Suppressor macrophage treated with lipopolysaccharide for 4 hours (primary cell): Measurements from ENCODE around the gene HLA-E.
A peak's percentile ranks its signal among the peaks of the same experiment; 100 is the strongest.
"Not testable (repeated sequence)": the region's sequence is repeated elsewhere in the genome, so short reads cannot be mapped to it uniquely, and the experiment has no call there.

ENCODE experiments used
- DNase-seq: peaks from one replicate; pipeline ENCODE4 v3.0.0-alpha.2; 2020

HLA-E gene

DNA sequence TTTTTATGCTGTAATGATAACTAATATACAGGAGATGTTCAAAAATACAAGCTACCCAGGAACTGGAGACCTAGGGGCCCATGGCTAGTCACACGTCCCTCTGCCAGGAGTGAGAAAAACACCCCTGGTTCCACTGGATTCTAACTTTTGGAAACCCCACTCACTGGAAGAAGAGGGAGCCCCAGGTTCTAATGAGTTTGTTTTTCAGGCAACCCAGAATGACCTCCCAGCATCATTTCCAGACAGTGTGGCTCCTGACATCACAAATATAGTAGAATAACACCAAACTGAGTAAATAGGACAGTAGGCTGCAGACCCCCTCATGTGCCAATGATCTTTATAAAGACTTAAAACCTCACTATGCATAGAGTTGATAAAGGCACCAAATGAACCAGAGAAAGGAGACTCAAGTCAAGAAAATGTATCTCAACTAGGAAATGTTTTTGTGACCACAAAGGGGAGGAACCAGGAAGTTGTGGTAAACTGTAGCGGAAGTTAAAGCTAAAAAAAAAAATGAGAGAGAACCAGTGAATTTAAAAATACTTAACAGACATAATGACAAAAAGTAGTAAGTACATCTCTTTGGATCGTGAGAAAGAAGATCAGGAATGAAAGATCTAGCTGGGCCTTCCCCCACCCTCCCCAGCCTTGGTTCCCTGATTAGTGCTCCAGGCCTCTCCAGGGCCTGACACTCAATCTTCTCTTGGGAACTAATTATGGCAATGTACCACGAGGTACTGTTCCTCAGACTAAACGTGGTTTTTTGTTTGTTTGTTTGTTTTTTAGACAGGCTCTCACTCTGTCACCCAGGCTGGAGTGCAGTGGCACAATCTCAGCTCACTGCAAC, 19.8 kb downstream of the HLA-E start:
- DNase-seq = peak; percentile 62

DNA sequence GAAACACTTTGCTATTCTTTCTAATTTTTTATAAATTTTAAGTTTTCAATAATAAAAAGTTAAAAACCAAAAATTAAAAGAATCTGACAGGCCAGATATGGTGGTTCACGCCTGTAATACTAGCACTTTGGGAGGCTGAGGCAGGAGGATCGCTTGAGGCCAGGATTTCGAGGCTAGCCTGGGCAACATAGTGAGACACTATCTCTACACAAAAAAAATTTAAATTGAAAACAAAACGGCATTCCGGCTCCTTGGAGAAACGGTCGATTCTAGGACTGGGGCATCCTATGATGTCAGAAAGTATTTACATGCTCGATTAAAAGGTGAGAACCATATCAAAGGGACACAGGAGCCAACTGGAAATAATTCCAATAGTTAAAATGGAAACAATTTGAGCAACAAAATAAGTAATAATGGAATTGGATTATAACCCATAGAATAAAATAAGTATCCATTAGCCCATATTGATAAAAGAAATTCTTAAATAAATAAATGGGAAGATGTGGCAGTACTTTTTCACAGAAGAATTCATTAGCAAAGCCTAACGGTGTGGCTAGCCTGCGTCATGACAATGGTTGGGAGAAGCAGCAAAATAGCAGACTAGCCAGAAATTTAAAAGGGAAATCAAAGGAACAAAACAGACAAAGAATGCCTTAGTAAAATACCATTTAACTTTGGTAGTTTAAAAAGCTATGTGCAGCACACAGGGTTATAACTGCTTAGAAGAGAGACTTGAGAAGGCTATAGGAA, 21.3 kb downstream of the HLA-E start:
- no peak for DNase-seq

DNA sequence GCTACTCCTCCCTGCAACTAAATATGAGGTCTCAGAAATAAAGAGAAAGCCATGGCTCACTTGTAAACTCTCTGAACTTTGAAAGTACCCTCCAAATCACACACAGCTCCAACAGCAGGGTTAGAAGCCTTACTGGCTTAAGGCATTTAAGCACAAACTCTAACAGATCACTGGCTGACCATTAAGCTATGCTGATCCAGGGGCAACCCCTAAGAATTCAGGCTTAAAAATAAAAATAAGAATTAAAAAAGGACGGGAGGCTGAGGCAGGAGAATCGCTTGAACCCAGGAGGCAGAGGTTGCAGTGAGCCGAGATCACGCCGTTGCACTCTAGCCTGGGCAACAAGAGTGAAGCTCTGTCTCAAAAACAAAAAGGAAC, 21.8 kb downstream of the HLA-E start:
- DNase-seq = no peak

DNA sequence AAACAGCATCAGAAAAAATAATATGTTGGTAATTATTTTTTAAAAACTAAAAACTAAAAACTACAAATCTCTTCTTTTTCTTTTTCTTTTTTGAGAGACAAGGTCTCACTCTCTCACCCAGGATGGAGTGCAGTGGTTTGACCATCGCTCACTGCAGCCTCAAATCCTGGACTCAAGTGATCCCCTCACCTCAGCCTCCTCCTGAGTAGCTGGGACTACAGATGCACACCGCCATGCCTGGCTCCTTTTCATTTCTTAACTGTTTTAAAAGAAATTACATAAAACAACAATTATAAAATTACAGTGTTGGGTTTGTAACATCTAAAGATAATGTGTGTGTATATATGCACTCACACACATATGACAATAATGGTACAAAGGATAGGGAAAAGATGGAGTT, 24.1 kb downstream of the HLA-E start:
- no peak for DNase-seq

DNA sequence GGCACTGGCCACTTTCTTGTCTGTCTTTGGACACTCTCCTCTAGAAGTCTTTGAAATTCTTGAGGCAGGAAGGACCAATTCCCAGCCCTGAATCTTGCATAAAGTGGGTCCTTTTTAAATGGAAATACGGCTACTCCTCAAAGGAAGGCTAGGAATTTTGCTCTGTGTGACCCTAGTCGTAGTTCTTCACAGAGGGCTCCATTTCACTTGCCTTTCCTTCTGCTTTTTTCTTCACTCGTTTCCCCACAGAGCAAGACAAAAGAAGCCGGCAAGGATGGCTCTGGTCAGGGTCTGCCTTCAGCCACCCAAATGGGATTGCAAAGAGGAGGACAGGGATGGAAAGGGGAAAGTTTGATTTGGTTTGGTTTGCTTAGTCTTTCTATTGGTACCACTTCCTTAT, 25.8 kb downstream of the HLA-E start:
- DNase-seq = no peak

DNA sequence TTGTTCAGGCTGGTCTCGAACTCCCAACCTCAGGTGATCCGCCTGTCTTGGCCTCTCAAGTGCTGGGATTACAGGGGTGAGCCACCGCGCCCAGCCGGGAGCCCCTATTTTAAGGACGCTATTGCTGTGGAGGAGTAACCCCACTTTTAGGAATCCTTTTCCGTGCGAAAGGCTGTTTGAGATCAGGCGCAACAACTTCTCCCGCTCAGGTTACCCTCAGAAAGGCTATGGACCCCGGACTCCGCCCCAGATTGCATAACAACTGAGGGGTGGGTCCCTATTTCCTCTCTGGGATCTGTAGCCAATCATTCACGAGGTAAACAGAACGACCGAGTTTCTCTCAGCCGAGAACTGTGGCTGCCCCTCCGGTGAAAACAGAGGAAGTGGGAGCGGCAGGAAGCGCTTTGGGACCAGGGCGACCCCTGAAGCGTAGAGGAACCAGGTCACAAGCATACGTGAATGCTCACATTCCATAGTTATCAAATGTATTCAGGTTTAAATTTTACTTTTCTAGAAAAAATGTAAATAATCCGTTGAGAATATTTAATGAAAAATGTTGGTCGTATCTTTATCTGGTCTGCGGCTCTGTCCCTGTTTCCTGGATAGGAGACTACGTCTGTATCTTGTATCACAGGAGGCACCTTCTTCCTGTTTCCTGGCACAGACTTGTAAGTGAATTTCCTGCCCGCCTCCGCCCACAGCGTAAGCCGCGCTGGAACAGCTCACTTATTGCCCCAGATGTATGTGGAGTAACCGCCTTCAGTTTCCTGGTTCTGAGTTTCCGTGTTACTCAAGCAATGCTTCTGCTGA, 26.8 kb downstream of the HLA-E start:
- DNase-seq = peak; percentile 99

DNA sequence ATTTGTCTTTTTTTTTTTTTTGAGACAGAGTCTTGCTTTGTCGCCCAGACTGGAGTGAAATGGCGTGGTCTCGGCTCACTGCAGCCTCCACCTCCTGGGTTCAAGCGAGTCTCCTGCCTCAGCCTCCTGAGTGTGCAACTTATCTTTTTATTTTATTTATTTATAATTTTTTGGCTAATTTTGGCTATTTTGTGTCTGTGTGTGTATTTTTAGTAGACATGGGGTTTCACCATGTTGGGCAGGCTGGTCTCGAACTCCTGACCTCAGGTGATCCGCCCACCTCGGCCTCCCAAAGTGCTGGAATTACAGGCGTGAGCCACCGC, 27.4 kb downstream of the HLA-E start:
- DNase-seq = not testable (repeated sequence)

DNA sequence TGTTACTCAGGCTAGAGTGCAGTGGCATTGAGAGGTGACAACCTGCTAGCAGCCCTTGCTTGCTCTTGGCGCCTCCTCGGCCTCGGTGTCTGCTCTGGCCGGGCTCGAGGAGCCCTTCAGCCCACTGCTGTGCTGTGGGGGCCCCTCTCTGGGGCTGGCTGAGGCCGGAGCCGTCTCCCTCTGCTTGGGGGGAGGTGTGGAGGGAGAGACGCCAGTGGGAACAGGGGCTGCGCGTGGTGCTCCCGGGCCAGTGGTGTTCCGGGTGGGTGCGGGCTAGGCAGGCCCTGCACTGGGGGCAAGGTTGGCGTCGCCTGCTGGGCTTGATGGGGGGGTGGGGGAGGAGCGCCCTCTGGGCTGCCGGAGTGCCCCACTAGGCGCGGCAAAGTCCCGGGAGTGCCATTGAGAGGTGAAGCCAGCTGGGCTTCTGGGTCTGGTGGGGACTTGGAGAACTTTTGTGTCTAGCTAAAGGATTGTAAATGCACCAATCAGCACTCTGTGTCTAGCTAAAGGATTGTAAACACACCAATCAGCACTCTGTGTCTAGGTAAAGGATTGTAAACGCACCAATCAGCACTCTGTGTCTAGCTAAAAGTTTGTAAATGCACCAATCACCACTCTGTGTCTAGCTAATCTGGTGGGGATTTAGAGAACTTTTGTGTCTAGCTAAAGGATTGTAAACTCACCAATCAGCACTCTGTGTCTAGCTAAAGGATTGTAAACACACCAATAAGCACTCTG, 28.6 kb downstream of the HLA-E start:
- not testable (repeated sequence) for DNase-seq

DNA sequence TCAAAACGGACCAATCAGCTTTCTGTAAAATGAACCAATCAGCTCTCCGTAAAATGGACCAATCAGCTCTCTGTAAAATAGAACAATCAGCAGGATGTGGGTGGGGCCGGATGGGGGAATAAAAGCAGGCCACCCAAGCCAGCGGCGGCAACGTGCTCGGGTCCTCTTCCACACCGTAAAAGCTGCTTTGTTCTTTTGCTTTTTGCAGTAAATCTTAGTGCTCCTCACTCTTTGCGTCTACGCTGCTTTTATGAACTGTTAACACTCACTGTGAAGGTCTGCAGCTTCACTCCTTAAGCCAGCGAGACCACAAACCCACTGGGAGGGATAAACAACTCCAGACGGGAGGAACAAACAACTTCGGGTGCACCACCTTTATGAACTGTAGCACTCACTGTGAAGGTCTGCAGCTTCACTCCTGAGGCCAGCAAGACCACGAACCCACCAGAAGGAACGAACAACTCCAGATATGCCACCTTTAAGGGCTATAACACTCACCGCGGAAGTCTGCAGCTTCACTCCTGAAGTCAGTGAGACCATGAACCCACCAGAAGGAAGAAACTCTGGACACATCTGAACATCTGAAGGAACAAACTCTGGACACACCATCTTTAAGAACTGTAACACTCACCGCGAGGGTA, 29.3 kb downstream of the HLA-E start:
- DNase-seq = not testable (repeated sequence)

DNA sequence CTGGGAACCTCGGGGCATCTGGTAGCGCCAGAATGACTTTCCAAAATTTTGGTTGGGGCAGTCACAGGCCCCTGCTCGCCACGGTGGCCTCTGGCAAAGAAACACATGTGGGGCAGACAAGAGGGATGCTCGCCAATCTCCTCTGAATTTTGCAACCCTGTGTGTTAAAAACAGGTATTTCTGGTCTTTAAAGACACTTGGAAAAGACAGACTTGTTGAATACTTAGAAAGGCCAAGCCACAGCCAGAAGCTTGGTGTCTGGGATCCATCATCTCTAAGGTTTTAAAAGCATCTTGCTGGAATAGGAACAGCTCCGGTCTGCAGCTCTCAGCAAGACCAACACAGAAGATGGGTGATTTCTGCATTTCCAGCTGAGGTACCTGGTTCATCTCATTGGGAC, 31.2 kb downstream of the HLA-E start:
- no peak for DNase-seq

DNA sequence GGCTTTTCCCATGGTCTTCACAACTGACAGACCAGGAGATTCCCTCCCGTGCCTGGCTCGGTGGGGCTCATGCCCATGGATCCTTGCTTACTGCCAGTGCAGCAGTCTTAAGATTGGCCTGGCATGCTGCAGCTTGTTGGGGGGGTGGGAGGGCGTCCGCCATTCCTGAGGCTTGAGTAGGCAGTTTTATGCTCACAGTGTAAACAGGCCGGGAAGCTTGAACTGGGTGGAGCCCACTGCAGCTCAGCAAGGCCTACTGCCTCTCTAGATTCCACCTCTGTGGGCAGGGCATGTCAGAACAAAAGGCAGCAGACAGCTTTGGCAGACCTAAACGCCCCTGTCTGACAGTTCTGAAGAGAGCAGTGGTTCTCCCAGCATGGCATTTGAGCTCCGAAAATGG, 31.8 kb downstream of the HLA-E start:
- DNase-seq = not testable (repeated sequence)

DNA sequence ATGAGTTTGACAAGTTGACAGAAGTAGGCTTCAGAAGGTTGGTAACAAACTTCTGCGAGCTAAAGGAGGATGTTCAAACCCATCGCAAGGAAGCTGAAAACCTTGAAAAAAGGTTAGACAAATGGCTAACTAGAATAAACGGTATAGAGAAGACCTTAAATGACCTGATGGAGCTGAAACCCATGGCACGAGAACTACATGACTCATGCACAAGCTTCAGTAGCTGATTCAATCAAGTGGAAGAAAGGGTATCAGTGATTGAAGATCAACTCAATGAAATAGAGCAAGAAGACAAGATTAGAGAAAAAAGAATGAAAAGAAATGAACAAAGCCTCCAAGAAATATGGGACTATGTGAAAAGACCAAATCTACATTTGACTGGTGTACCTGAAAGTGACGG, 32.6 kb downstream of the HLA-E start:
- DNase-seq = not testable (repeated sequence)

DNA sequence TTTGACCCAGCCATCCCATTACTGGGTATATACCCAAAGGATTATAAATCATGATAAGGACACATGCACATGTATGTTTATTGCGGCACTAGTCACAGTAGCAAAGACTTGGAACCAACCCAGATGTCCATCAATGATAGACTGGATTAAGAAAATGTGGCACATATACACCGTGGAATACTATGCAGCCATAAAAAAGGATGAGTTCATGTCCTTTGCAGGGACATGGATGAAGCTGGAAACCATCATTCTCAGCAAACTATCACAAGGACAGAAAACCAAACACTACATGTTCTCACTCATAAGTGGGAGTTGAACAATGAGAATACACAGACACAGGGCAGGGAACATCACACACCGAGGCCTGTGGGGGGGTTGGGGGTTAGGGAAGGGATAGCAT, 37.1 kb downstream of the HLA-E start:
- DNase-seq = not testable (repeated sequence)

DNA sequence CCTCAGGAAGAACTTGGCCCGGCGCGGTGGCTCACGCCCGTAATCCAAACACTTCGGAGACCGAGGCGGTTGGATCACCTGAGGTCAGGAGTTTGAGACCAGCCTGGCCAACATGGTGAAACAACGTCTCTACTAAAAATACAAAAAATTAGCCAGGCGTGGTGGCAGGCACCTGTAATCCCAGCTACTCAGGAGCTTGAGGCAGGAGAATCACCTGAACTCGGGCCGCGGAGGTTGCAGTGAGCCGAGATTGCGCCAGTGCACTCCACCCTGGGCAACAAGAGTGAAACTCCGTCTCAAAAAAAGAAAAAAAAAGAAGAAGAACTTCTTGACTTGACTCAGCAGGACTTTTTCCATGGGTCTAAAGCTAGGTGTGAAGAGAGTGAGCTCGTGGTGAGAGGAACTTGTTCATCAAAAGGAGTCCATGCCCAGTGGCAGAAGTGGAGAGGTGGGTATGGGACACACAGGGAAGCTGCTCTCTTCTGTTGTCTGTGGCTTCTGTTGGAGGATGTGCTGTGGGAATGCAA, 40.1 kb downstream of the HLA-E start:
- peak; percentile 66 for DNase-seq

DNA sequence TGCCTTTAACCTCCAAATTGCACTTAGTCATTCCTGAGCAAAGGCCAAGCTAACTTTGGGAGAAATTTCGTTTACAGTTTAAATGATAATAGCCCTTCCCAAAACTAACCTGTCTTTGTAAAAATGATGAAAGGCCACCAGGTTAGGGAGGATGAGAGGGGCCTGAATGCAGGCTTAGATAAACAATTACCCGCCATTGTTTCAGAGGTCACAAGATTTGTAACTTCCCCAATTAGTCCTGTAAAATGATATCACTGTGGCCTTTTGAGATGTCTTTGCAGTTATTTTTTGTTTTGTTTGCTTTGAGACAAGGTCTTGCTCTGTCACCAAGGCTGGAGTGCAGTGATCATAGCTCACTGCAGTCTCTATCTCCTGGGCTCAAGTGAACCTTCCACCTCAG, 40.7 kb downstream of the HLA-E start:
- peak; percentile 78 for DNase-seq

DNA sequence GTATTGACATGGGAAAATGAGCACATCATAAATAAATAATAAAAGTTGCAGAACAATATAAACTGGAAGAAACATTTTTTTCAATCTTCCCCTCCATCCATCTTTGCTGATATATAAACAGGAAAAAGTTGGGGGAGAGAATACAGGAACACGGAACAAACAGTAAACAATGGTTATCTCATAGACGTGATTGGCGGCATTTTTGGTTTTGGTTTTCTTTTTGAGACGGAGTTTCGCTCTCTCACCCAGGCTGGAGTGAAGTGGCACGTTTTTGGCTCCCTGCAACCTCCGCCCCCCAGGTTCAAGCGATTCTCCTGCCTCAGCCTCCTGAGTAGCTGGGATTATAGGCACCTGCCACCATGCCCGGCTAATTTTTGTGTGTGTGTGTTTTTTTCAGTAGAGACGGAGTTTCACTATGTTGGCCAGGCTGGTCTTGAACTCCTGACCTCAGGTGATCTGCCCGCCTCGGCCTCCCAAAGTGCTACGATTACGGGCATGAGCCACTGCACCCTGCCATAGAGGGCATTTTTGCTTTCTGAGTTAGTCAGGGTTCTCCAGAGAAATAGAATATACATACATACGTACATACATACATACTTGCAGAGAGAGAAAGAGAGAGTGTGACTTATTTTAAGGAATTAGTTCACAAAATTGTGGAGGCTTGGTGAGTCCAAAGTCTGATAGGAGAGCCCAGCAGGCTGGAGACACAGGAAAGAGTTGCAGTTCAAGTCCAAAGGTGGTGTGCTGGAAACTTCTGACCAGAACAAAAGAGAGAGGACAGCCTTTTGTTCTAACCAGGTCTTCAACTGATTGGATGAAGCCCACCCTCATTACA, 44.4 kb downstream of the HLA-E start:
- DNase-seq = no peak

DNA sequence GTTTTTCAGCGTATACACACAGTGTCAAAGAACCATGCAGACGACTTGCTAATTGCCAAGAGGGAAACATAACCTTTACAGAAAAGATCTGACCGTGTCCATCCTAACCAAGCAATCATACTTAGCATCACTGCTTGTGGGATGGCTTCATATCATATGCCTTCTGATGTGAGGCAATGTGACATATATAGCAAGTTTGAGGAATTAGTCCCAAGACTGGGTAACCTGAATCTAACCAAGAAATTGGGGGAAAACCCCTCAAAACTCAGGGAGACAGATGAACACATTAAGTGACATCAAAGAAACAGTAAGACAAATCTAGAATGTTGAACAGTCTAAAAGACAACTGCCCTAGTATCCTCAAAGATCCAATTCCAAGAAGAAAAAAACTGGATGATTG, 48.6 kb downstream of the HLA-E start:
- peak; percentile 49 for DNase-seq

DNA sequence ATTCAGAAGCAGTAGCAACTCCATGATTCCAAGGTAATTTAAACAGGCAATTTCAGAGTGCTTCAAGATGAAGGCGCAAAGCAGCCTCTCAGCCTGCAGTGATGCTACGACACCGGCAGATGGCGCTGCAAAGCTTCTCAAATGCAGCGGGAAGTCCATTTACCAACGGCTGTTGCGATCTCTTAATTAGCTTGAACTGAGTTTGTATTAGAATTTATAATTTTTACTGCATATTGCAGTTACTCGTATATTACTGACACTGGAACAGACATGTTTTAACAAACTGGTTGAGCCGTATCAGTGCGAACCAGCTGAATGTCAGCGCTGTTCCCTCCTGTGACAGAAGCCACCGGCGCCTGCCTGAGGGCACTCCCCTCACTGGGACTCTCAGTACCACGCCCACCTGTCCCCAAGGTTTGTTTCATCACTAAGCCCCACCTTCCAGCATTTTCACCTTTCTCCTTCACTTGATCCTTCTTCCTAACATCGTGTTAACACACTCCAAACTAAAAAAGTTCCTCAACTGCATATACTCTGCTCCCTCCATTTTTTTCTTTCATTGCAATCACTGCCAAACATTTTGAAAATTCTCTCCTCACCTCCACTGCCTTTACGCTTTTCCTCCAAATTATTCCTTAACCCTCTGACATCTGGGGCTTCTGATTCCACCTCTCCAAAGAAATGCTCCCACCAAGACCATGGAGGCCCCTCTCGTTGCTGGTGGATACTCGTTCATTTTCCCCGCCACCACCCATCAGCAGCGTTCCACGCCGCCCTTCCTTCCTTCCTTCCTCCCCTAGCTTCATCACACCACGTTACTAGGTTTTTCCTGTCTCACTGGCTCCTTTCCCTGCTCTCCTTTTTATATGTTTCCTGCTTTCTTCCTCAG, 52.5 kb downstream of the HLA-E start:
- DNase-seq = peak; percentile 89

DNA sequence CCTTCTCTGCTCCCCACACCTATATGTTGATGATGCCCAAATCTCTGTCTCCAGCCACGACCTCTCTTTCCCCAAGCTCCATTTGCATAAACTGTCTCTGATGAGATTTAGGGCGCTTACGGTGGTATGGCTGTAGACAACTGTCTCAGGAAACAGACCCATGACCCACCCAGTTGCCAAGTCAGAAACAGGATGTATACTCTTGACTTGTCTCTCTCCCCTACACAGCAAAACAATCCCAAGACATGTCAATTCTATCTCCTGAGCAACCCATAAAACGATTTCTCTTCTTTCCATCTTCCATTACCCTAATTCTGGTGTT, 53.1 kb downstream of the HLA-E start:
- DNase-seq = no peak

DNA sequence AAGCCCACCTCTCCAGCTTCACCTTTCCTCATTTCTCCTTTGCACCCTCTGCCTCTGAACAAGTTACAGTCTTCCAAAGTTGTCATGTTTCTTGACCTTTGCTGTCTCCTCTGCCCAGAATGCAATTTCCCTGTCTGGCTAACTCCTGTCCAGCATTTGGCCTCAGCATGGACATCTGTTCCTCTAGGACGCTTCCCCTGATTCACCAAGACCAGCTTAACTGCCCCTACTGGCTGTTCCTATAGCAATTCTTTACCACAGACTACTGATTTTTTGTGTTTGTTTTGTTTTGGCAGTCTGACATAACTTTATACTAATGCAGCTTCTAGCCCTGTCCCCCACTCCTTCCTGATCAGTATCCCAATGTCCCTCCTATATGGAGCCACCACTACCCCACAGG, 53.6 kb downstream of the HLA-E start:
- DNase-seq = no peak
